SKM-1 treated with dmso at 0.1 percent for 144 hours (cell line): ENCODE measurements around the gene SFXN5.

Experiments
- DNase-seq: peaks from one replicate; lab custom pipeline; 2025; ENCODE audit not compliant: unreplicated experiment; lab: John Stamatoyannopoulos, UW

SFXN5 gene

DNA sequence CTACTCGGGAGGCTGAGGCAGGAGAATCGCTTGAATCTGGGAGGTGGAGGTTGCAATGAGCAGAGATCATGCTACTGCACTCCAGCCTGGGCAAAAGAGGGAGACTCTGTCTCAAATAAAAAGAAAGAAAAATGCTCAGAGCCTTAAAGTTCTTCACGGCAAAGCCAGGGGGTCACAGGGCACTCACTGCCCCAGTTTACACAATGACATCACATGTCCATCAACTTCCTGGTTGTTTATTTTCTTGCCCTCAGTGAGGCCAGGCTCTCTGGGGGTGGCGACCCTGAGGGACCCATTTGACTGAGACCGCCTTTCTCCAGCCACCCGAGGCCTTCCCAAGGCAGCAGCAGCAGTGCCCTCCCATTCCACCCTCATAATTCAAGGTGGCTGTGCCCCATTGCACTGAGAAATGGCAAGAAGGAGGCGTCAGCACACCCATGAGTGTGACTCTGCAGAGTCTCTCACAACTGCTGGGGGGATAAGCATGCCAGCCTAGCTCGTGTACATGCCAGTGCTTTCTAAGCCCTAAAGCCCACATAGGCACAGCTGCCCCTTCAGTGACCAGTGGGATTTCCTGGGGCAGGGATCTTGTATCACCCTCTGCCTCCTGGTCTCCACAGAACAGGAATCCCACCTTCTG, 50.0 kb downstream of the SFXN5 start:
- no peak for DNase-seq

DNA sequence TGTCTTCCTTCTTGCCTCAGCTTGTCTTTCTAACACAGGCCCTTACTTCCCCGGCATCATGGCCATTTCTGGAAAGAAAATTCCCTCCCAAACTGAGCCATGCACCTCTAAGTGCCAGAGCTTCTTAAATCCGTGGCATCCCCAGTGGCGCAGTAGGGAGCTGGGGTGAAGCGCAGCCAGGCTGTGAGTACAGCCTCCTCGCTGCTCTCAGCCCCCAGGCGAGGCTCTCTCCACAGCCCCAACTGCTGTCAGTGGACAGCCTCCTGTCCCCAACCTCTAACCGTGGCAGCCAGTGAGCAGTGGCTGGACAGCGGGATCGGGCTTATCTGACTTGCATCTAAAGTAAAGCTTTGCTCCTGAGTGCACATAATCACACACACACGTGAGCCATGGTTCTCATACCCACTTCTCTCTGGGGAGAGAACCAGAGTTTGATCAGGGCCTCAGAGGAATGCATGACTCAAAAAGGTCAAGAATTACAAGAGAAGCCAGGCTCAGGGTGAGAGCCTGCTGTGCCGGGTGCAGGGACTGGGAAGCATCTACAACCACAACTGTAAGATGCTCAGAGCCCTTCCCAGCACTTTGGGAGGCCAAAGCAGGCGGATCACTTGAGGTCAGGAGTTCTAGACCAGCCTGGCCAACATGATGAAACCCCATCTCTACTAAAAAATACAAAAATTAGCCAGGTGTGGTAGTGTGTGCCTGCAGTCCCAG, 50.7 kb downstream of the SFXN5 start:
- DNase-seq: no peak

DNA sequence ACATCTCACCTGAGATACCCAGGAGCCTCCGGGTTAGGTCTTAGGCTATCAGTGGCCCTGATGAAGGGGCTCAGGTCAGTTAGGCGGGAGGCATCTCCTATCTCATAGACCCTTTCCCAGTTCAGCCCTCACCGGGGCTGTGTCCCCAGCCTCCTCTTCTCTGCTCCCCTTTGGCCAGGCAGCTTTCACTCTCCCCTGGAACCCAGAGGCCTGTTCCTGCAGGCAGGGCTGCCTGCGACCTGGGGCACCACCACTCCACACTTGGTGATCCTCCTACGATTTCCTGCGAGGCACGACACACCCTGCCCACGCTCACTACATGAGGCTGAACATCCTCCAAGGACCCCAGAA, 51.2 kb downstream of the SFXN5 start:
- no peak for DNase-seq

DNA sequence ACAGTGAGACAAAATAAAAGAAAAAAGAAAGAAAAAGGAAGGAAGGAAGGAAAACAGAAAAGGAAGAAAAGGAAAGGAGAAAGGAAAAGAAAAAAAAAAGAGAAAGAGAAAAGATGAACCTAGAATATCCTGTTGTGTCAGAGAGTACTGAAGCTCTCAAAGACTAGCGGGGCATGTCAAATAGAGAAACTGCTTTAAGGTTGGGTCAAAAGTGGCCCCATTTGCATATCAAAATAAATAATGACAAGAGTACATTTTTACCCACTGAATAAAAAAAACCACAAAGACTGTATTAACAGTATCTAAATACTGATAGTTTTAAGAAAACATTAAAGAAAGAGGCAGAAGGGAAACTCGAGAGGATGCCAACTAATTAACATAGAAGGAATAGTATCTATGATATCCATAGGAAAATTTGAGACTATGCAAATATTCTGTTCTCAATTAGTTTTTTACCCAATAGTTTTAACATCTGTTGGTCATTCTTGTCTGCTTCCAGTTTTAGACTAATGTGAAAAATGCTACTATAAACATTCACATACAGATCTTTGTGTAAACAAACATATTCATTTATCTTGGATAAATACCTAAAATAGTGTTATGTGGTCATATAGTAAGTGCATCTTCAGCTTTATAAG, 53.2 kb downstream of the SFXN5 start:
- no peak for DNase-seq

DNA sequence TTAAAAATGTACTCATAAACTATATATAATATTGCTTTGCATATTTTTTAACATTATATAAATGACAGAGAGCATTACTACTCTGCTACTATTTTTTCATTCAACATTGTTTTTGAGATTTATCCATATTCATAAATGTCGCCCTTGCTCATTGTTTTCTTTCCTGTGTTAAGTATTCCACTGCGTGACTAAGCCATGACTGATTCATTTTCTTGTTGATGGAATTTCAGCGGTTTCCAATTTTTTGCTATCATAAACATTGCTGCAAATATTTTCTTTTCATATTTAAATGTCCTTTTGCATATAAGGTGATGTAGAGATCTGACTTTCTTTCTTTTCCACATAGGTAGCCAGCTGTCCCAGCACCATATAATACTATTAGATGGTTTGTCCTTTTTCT, 57.6 kb downstream of the SFXN5 start:
- no peak for DNase-seq

DNA sequence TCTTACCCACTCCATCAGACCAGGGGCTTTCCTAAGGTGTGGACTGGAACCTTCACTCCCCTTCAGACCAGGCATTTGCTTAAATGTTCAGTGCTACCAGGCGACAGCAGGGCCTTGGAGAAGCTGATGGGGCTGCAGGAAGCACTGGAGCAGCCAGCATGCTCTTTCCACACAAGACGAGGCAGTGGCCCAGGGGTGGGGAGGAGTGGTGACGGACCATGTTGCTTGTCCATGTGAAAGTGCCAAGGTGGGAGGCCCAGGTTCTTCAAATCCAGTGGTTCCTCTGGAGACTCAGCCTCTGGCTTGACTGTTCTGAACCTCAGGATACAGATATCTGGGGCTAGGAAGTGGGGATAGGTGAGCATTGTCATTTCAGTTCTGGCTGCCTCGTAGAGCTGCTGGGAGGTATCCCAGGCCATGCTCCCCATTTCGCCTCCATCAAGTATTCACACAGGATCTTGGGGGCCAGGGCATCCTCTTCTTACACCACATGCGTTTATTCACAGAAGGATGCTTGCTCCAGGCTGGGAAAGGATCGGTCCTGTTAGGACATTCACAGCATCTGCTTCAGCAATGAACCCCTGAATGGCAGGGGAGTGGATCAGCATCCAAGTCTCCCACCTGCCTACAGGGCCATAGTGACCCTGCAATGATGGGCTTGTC, 62.2 kb downstream of the SFXN5 start:
- no peak for DNase-seq

DNA sequence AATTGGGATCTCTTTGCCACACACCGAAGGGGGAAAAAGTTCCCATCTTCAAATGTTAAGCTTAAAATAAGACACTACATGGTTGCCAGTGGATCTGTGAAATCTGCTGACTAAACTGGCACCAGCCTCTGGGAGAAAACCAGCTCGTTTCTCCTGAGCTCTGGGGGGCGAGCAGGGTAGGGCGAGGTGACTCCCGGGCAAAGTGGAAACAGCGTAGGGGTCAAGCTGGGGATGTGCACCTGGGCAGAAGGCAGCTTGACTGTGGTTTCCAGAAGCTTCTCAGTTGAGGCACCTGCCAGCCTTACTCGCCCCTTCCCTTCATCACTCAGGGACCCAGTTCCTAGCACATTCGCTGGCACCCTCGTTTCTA, 62.8 kb downstream of the SFXN5 start:
- DNase-seq: no peak

DNA sequence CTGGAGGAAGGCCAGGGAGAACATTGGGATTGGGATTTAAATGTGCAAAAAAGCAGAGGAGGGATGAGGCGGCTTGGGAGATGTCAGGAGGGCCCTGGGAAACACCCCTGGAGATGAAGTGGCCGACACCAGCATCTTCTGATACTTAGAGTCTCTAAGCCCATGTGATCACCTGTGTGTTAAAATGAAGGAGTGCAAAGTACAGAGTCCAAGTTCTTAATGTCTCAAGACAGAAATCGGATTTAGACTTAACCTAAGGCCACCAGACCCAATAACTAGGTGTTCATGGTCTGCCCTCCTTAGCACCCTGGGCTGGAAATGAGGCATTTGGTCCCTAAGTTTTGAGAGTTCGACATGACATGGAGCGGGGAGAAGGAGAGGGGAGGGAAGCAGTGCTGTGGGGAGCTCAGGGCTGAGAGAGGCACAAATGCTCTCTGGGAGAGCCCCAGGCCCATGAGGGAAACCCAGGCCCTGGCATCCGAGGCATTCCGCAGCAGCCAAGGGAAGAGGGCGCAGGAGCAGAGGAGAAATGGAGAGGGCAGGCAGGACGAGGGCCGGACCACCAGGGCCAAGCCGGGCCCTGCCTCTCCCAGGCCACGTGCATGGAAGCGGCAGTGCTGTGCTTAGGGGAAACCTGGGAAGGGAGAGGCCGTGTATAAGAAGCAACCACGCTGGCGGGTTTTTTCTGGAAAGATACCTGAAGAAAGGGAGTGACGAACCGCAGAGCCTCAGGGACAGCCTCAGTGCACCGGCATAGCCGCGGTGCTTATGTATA, 63.3 kb downstream of the SFXN5 start:
- DNase-seq: no peak

DNA sequence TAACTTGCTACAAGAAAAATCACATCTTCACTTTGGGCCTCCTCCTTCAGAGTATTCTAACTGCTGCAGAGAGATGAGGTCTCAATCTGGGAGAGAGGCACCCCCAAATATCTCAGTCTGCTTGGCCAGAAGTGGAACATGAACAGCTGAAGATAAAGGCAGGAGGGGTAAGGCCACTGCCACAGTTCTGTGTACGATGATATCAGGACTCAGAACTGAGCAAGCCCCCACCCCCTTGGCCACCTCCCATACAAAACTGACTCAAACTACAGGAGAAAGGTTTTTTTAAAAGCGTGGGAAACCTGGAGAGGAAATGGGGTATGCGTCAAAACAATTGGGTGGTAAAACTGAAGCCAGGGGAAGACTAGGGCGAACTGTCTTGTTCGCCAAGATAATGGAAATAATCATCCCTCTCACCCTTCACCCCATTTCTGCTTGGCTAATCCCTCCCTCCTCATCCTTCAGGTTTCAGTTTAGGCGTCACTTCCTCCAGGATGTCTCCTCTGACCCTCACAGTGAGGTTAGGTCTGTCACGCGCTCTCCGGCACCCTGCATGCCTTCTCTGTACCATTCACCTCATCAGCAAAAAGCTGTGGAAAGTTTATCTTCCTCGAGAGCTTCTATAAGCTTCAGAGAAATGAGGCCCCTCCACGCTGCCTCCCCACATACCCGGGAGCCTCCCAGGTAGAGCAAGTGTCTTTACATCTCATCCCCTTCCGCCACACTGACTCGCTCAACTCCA, 64.4 kb downstream of the SFXN5 start:
- DNase-seq: no peak

DNA sequence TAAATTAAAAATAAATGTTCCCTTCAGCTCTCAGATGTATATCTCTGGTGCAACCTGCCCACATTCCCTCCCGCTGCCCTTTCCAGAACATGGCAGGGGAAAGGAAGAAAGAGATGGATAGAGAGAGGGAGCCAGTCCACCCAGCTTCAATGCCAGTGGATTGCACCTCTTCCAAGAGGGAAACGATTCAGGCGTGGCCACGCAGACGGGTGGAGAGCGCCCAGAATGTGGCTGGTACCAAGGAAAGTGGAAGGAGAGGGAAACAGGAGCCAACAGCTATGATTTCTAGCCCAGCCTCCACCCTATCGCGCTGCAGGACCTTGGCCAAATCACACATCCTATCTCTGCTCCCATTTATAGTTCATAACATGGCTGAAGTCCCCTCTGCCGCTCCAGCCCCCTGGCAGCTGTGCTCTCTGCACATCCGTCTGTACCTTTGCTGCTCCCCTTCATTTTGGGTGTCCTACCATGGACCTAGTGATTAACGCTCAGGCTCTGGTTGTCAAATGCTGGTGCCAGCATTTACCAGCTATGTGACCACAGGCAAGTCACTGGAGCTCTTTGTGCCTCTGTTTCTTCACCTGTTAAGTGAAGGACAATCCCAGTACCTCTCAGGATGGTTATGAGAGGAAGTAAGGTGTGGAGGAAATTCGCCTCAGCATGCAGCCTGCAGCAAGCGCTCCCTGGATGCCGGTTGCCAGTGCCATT, 66.5 kb downstream of the SFXN5 start:
- no peak for DNase-seq

DNA sequence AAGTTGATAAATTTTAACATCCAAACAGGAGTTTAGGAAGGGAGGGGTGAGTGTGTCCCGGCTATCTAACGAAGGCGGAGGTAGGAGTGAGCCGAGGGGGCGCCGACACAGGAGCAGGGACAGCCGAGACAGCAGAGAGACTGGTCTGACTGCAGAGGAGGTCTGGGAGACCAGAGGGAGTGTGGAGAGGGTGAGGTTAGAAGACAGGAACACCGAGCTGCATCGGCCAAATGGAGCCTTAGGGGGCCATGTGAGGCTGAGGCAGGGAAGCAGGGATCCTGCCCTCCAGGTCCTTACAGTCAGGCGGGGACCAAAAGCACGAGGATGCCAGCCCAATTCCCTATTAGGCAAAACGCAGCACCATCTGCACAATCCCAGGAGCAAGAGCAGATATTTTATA, 67.0 kb downstream of the SFXN5 start:
- DNase-seq: no peak

DNA sequence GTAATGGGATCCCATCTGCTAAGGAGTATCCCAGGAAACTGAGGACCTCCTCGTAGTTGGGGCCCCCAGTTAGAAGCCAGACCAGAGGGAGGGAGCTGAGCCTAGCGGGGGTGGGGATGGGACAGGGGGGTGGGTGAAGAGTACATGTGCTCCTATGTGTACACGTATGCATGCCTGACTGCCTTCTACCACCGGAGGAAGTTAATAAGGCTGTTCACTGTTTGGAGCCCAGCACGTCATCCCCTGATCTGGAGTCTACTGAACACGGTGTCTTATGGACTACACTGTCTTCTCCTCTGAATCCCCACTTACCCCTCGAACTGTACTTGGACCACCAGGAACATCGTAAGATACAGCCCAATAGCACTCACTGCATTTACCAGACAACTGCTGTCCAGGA, 68.5 kb downstream of the SFXN5 start:
- DNase-seq: no peak

DNA sequence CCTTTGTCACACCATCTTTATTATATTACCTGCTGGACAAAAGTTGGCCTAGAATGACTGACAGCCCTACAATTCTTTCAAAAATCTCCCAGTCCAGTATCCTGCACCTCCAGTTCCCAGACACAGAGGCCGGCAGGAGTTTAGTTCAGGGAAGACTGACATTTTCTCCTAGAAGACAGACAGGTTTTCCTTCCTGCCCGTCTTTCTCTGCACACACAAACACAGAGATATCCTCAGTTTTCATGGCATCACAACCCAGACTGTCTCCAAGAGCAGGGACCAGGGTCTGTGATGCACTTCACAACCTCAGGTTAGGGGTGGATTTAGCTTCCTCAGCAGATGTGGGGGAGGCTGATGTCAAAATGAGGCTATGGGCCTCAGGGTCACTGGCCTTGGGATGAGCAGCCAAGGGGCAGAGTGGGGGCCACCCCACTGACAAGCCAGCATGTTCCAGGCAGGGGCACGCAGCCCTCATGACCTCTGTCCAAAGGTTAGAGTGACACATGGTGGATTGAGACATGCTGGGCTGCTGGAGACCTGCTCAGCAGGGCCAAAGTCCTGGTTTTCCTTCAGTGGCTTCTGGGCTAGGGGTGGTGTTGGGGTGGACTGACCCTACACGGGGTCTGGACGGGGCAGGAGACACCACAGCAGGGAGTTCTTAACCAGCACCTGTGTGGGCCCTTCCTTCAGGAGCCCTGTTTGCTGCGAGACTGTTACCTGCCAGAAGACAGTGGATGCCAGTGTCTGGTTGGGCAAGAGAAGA, 70.5 kb downstream of the SFXN5 start:
- DNase-seq: no peak

DNA sequence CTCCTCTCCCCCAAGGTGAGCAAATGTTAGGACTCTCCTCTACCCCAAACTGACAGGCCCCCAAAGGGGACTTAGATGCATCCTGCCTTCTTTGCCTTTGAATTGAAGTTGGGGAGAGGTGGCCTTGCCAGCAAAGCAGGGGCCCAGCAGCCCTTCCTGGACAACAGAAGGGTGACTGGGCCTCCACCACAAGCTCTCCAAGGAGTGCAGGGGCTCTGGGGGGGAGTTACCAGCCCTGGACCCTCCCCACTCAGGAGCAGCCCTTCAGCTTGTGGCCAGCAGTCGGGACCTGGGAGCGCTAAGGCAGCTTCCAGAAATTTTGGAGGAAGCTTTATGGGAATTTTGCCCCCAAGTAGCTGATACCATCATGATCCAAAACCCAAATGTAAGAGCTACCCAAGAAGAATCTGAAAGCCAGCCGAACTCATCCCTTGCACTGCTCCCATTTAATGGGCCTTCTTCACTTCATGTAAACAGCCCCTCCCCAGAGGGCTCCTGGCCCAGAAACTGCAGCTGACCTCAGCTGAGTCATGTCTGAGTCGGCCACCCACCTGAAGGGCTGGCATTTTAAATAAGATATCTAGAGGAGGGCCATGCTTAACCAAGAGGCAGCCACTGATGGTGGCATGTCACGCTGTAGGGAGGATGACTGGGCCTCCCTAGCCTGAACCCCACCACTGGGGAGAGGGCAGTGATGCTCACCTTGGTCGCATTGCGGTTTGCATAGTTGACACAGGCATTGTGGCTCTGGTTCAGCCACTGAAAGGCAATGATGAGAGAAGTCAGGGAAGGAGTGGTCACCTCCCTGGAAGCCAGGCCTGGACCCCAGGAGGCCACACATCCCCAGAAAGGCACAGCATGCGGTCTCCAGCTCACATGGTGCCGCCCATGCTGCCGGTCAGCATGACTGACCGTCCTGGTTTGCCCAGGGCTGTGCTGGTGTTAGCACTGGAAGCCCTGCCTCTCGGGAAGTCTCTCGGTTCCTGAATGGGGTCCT, 71.5 kb downstream of the SFXN5 start:
- DNase-seq: no peak

DNA sequence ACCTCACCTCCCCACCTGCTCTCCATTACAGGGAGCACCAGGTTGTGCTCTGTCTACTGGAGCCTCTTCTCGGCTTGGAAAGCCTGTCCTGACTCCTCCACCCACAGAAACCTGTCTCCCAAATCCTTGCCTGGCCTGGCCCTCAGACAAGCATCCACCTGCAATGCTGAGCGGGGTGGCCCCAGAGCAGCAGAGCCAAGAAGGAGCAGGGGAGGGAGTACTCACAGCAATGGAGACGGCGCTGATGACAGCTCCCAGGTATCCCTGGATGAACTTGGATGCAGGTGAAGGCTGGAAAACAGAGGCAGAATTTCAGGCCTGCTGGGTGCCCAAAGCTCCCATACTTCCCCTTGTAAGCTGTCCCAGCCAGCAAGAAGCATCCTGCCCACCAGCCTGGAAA, 72.8 kb downstream of the SFXN5 start:
- DNase-seq: no peak

DNA sequence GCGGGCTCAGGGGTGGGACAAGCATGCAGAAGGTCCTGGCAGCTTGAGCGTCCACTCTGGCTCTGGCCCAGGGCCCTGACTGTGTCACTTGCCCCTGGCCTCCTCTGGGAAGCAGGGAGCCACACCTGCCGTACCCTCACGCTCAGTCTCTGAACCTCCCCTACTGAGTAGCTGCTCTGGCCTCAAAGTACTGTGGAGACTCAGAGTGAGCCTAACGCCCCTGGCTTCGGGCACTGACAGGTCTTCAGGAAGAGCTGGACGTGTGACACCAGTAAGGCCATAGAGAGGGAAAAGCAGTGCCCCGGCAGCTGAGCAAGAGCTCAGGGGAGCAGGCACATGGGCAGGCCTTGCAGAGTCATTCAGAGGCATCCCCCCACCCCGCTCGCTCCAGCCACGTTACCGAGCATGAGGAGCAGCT, 73.3 kb downstream of the SFXN5 start:
- DNase-seq: no peak

DNA sequence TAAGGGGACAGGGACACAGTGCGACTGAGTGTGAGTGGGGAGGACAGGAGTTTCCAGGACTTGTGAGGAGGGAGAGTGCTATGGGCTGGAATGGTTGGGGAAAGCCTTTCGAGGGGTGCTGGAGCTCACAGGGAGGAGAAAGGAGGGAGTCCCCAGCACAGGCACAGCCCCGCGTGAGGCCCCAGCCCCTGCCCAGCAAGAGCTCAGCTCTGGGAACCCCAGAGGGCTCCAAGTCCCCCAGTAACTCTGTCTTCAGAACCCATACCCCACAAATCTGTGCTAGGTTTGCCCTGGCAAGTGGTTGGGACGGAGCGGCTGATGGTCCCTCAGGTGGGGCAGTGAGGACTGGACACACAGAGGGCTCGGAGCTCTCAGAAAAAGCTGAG, 75.4 kb downstream of the SFXN5 start:
- DNase-seq: no peak

DNA sequence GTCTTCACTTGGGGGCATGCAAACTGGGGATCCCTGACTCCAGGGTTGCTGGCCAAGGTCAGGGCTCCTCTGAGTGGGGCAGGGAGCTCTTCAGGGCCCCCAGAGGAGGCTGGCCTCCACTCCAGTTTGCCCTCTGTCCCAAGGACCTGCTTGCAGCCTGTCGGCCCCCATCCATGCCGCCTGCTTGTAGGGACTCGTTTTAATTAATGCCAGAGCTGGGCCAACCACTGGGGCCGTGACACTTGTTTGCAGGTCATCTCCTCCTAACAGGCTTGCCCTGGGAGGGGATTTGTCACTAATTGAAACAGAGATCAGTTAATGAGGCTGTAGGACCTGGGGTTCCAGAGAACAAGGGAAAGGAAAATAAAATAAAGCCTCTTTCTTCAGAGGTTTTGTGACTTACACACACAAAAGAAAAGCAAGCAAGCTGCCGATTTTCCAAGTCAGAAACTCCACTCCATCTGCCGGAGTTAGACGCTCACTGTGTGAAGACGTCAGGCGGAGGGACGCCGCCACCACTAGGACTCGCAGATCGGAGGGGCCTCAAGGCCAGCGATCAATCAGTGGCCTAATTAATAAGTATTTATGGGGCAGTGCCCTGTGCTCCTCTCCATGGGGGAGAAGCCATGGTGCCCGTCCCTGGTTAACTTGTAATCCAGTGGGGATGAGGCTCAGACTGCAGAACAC, 75.9 kb downstream of the SFXN5 start:
- DNase-seq: no peak
